ENCODE measurements around the gene SSC5D.

DNA sequence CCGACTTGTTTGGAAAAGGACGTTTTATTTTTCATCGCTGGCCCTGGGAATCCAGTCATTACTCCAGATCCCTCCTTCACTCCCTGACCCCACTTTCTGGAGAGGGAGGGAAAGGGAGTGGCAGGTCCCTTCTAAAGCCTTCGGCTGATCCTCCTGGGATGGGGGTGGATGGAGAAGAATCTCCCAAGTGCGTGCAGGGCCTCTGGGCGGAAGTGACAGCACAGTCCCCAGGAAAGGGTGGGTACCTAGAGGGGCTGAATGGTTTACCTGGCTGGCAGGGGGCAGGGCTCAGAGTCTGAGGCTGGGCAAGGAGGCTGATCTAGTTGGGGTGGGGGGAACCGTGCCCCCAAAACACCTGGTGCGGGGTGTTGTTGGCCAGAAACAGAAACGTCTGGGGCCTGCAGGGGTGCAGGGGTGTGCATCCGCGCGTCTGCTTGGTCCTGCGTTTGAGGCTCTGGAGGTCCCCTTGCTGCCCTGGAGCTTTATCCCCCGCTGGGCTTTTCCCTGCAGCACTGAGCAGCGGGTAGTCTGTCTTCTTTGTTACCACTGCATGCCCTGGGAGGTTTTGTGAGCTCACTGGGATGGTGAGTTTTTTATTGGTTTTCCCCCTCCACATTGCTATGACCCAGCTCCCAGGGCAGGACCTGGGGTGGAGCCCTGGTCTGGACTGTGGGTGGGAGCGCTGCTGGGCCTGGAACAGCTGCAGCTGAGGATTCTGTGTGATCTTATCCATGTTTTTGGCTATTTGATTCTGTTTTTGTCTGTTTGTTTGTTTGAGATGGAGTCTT, 14.8 kb upstream of the SSC5D start:
- TF ChIP-seq HDGF (IDR thresholded peaks at IDR 0.05; ENCODE audit: borderline replicate concordance) (no peak), CTBP1 (IDR thresholded peaks at IDR 0.05; ENCODE audit: borderline replicate concordance) (no peak), SP1 (IDR thresholded peaks at IDR 0.05) (no peak), BHLHE40 (IDR thresholded peaks at IDR 0.05; ENCODE audit: borderline replicate concordance) (no peak), NFRKB (IDR thresholded peaks at IDR 0.05) (no peak), FOXM1 (IDR thresholded peaks at IDR 0.05; ENCODE audit: borderline replicate concordance) (no peak), FOXK2 (IDR thresholded peaks at IDR 0.05) (no peak), ELF4 (IDR thresholded peaks at IDR 0.05) (no peak), L3MBTL2 (conservative IDR thresholded peaks at IDR 0.05) (no peak)

Data from HEK293T (cell line).